ENCODE data around the gene PAPPA2. TPM values are rescaled to one million over a fixed set of nuclear protein-coding genes. Genes with fewer than 3 reads are reported as not detected.

The PAPPA2 gene
- total RNA-seq, 2 experiments from 2014 or later, result 0.27 to 0.28 TPM

DNA sequence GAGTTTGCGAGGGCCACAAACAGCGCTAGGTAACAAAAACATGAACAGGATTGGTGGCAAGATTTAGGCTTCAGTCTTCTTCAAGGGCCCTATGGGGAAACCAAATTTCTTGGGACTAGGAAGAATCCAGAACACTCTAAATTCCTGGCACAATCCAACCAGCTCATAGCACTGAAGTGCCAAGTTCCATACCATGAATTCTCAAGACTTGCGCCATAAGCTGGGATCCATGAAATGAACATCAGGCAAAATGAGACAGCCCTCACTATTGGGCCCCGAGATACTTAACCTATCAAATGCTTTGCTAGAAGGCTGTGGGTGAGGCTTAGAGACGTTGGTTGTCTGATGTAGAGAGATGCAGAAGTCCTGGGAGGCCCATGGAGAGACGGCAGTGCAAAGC, 322.1 kb downstream of the PAPPA2 start:
- Mint-ChIP-seq H3K9me3 (ENCODE audit: low read depth) (no peaks in the 10 kb centered on the region), H3K27ac (no peak overlapping the region), H3K4me1 (no peaks in the 10 kb centered on the region), H3K4me3 (no peak overlapping the region), H3K36me3 (ENCODE audit: low read depth) (no peaks in the 10 kb centered on the region), H3K27me3 (peaks cover 3% of the 10 kb centered on the region)
- POLR2A ChIA-PET, result no interaction called here
- intact Hi-C loops (cut with DNase I, micrococcal nuclease), result no loop called here
- DNase-seq (no peak), ATAC-seq (no peak)
- CTCF ChIA-PET, result no interaction called here

DNA sequence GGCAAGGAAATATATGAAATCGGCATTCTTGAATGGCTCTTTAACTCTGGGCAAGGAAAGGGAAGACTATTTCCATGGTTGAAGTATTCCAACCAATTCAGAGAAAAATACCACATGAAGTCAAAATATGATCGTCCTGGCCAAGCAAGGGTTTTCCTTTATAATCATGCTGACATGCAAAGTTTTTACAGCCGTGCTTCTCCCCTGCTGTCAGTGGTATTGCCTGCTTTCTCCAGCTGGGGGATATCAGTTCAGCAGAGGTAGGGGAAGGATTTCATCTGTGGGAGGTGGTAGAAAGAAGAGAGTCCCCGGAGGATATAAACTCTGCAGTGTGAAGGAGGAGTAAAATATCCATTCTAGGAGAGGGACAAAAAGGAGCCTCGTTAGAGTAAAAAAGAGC, 322.8 kb downstream of the PAPPA2 start:
- ChIA-PET CTCF (interaction anchor here (0.6 kb wide), 1 partner anchor 550 kb away, joined by 5 read pairs; no protein-coding TSS in a partner anchor), POLR2A (no interaction called here)
- H3K4me3 Mint-ChIP-seq, result no peak overlapping the region
- ATAC-seq, result no peak
- DNase-seq, result no peak
- no peaks in the 10 kb centered on the region for H3K4me1 Mint-ChIP-seq
- no peaks in the 10 kb centered on the region for H3K9me3 Mint-ChIP-seq (ENCODE audit: low read depth)
- intact Hi-C loops (cut with DNase I, micrococcal nuclease), result no loop called here
- H3K27ac Mint-ChIP-seq, result no peak overlapping the region
- H3K27me3 Mint-ChIP-seq, result peaks cover 2% of the 10 kb centered on the region
- H3K36me3 Mint-ChIP-seq (ENCODE audit: low read depth), result no peaks in the 10 kb centered on the region

- Mint-ChIP-seq H3K27me3 (no peaks in the 10 kb centered on the region), H3K9me3 (ENCODE audit: low read depth) (no peaks in the 10 kb centered on the region), H3K4me1 (no peaks in the 10 kb centered on the region), H3K4me3 (no peak overlapping the region), H3K36me3 (ENCODE audit: low read depth) (no peaks in the 10 kb centered on the region), H3K27ac (no peak overlapping the region)
- DNase-seq, result no peak
- intact Hi-C loops (cut with DNase I, micrococcal nuclease), result no loop called here
- ATAC-seq, result no peak
- ChIA-PET POLR2A (no interaction called here), CTCF (no interaction called here)
Observed at GRCh38 chr1:176786274-176786673, 323.3 kb downstream of the PAPPA2 start.

GRCh38 chr1:176789571-176790090, 326.7 kb downstream of the PAPPA2 start:
- Mint-ChIP-seq H3K4me1 (no peaks in the 10 kb centered on the region), H3K27ac (no peak overlapping the region), H3K9me3 (ENCODE audit: low read depth) (no peaks in the 10 kb centered on the region), H3K4me3 (no peak overlapping the region), H3K27me3 (no peaks in the 10 kb centered on the region), H3K36me3 (ENCODE audit: low read depth) (no peaks in the 10 kb centered on the region)
- POLR2A ChIA-PET, result no interaction called here
- DNase-seq, result no peak
- CTCF ChIA-PET, result no interaction called here
- intact Hi-C loops (cut with DNase I, micrococcal nuclease), result no loop called here
- no peak for ATAC-seq

- no peak overlapping the region for H3K27ac Mint-ChIP-seq
- POLR2A ChIA-PET, result no interaction called here
- CTCF ChIA-PET, result no interaction called here
- H3K36me3 Mint-ChIP-seq (ENCODE audit: low read depth), result no peaks in the 10 kb centered on the region
- H3K4me3 Mint-ChIP-seq, result no peak overlapping the region
- ATAC-seq (no peak), DNase-seq (no peak)
- no peaks in the 10 kb centered on the region for H3K4me1 Mint-ChIP-seq
- no peaks in the 10 kb centered on the region for H3K9me3 Mint-ChIP-seq (ENCODE audit: low read depth)
- intact Hi-C loops (cut with DNase I, micrococcal nuclease), result no loop called here
- no peaks in the 10 kb centered on the region for H3K27me3 Mint-ChIP-seq
Observed at GRCh38 chr1:176790786-176791185, 327.8 kb downstream of the PAPPA2 start.

- no peak overlapping the region for H3K4me3 Mint-ChIP-seq
- no peak overlapping the region for H3K27ac Mint-ChIP-seq
- H3K9me3 Mint-ChIP-seq (ENCODE audit: low read depth), result no peaks in the 10 kb centered on the region
- no peaks in the 10 kb centered on the region for H3K27me3 Mint-ChIP-seq
- H3K36me3 Mint-ChIP-seq (ENCODE audit: low read depth), result no peaks in the 10 kb centered on the region
- ChIA-PET CTCF (no interaction called here), POLR2A (no interaction called here)
- DNase-seq, result no peak
- no peaks in the 10 kb centered on the region for H3K4me1 Mint-ChIP-seq
- intact Hi-C loops (cut with DNase I, micrococcal nuclease), result no loop called here
- no peak for ATAC-seq
Observed at GRCh38 chr1:176791906-176792305, 328.9 kb downstream of the PAPPA2 start.

- intact Hi-C loops (cut with DNase I, micrococcal nuclease), result no loop called here
- Mint-ChIP-seq H3K27me3 (no peaks in the 10 kb centered on the region), H3K9me3 (ENCODE audit: low read depth) (no peaks in the 10 kb centered on the region), H3K4me3 (no peak overlapping the region), H3K36me3 (ENCODE audit: low read depth) (no peaks in the 10 kb centered on the region), H3K4me1 (no peaks in the 10 kb centered on the region), H3K27ac (no peak overlapping the region)
- ATAC-seq (no peak), DNase-seq (no peak)
- CTCF ChIA-PET, result no interaction called here
- POLR2A ChIA-PET, result no interaction called here
Observed at GRCh38 chr1:176794897-176795508, 332.0 kb downstream of the PAPPA2 start.

GRCh38 chr1:176795929-176796328, 333.0 kb downstream of the PAPPA2 start:
- H3K4me3 Mint-ChIP-seq, result no peak overlapping the region
- ChIA-PET CTCF (no interaction called here), POLR2A (no interaction called here)
- ATAC-seq (no peak), DNase-seq (no peak)
- no peaks in the 10 kb centered on the region for H3K4me1 Mint-ChIP-seq
- no peaks in the 10 kb centered on the region for H3K9me3 Mint-ChIP-seq (ENCODE audit: low read depth)
- intact Hi-C loops (cut with DNase I, micrococcal nuclease), result no loop called here
- H3K36me3 Mint-ChIP-seq (ENCODE audit: low read depth), result no peaks in the 10 kb centered on the region
- H3K27me3 Mint-ChIP-seq, result no peaks in the 10 kb centered on the region
- no peak overlapping the region for H3K27ac Mint-ChIP-seq

- DNase-seq, result no peak
- no peaks in the 10 kb centered on the region for H3K36me3 Mint-ChIP-seq (ENCODE audit: low read depth)
- no peak overlapping the region for H3K4me3 Mint-ChIP-seq
- no peaks in the 10 kb centered on the region for H3K4me1 Mint-ChIP-seq
- intact Hi-C loops (cut with DNase I, micrococcal nuclease), result no loop called here
- POLR2A ChIA-PET, result no interaction called here
- CTCF ChIA-PET, result no interaction called here
- ATAC-seq, result no peak
- H3K27ac Mint-ChIP-seq, result no peak overlapping the region
- no peaks in the 10 kb centered on the region for H3K27me3 Mint-ChIP-seq
- no peaks in the 10 kb centered on the region for H3K9me3 Mint-ChIP-seq (ENCODE audit: low read depth)
Observed at GRCh38 chr1:176796583-176796982, 333.6 kb downstream of the PAPPA2 start.

- POLR2A ChIA-PET, result no interaction called here
- DNase-seq (no peak), ATAC-seq (no peak)
- Mint-ChIP-seq H3K27me3 (no peaks in the 10 kb centered on the region), H3K36me3 (ENCODE audit: low read depth) (no peaks in the 10 kb centered on the region), H3K4me1 (no peaks in the 10 kb centered on the region), H3K9me3 (ENCODE audit: low read depth) (no peaks in the 10 kb centered on the region), H3K4me3 (no peak overlapping the region), H3K27ac (no peak overlapping the region)
- intact Hi-C loops (cut with DNase I, micrococcal nuclease), result no loop called here
- CTCF ChIA-PET, result no interaction called here
Observed at GRCh38 chr1:176799327-176799726, 336.4 kb downstream of the PAPPA2 start.

DNA sequence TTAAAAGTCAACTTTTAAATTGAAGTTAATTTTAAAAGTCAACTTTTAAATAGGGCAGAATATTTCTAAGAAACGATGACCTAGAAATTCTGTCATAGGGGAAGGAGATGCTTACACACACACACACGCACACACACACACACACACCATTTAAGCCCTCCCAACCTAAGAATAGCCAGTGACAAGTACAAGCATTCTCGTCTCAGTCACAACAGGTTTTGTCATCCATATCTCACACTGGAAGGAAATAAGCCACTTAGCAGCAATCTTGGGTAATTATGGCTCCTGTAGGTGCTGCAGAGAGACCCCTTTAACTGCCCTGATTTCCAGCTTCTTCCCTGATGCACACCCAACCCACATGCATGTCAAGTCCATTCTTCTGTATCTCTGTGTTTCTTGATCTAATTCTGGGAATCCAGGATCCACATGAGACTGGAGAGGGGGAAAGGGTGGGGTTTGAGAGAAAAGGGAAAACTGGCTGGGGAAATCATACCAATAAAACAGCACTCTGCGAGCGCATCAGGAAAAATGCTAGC, 338.1 kb downstream of the PAPPA2 start:
- no peak for DNase-seq
- H3K4me1 Mint-ChIP-seq, result no peaks in the 10 kb centered on the region
- no peak for ATAC-seq
- ChIA-PET CTCF (interaction anchor here (1.6 kb wide), 1 partner anchor 8 kb away, joined by 3 read pairs; no protein-coding TSS in a partner anchor), POLR2A (no interaction called here)
- intact Hi-C loops (cut with DNase I, micrococcal nuclease), result no loop called here
- no peaks in the 10 kb centered on the region for H3K9me3 Mint-ChIP-seq (ENCODE audit: low read depth)
- no peaks in the 10 kb centered on the region for H3K36me3 Mint-ChIP-seq (ENCODE audit: low read depth)
- peaks cover 2% of the 10 kb centered on the region for H3K27me3 Mint-ChIP-seq
- H3K4me3 Mint-ChIP-seq, result no peak overlapping the region
- no peak overlapping the region for H3K27ac Mint-ChIP-seq

DNA sequence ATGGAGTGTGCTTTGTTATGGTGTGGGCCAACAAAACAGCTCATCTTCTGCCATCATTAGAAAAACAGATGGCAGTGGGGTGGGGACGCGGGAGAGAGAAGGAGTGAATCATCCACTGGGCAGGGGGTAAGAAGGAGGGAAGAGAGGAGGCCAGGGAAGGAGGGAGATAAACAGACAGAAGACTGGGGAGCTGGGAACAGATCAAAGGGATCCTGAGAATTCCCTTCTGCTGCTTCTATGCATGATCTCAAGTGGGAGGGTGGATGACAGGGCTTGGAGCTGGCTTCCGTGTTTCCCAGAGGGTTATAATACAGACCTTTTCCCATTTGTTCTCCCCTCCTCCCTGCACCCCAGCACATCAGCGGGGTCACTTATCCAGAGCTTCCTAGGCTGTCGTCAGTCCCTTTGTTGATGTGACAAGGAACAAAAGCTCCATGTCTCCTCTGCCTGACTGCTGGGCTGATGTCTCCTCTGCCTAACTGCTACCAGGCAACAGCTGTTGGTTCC, 338.6 kb downstream of the PAPPA2 start:
- ChIA-PET POLR2A (no interaction called here), CTCF (interaction anchor here (1.6 kb wide), 1 partner anchor 9 kb away, joined by 3 read pairs; no protein-coding TSS in a partner anchor)
- no peak overlapping the region for H3K27ac Mint-ChIP-seq
- H3K9me3 Mint-ChIP-seq (ENCODE audit: low read depth), result no peaks in the 10 kb centered on the region
- H3K4me3 Mint-ChIP-seq, result no peak overlapping the region
- DNase-seq (no peak), ATAC-seq (no peak)
- peaks cover 2% of the 10 kb centered on the region for H3K27me3 Mint-ChIP-seq
- H3K4me1 Mint-ChIP-seq, result no peaks in the 10 kb centered on the region
- intact Hi-C loops (cut with DNase I, micrococcal nuclease), result no loop called here
- H3K36me3 Mint-ChIP-seq (ENCODE audit: low read depth), result no peaks in the 10 kb centered on the region
